Measurements from ENCODE around the gene RALB. TPM values are rescaled to one million over a fixed set of nuclear protein-coding genes. Genes with fewer than 3 reads are reported as not detected.

Gene RALB
- total RNA-seq, 2 donors from 2014 or later: 37.1 to 45.8 TPM

DNA sequence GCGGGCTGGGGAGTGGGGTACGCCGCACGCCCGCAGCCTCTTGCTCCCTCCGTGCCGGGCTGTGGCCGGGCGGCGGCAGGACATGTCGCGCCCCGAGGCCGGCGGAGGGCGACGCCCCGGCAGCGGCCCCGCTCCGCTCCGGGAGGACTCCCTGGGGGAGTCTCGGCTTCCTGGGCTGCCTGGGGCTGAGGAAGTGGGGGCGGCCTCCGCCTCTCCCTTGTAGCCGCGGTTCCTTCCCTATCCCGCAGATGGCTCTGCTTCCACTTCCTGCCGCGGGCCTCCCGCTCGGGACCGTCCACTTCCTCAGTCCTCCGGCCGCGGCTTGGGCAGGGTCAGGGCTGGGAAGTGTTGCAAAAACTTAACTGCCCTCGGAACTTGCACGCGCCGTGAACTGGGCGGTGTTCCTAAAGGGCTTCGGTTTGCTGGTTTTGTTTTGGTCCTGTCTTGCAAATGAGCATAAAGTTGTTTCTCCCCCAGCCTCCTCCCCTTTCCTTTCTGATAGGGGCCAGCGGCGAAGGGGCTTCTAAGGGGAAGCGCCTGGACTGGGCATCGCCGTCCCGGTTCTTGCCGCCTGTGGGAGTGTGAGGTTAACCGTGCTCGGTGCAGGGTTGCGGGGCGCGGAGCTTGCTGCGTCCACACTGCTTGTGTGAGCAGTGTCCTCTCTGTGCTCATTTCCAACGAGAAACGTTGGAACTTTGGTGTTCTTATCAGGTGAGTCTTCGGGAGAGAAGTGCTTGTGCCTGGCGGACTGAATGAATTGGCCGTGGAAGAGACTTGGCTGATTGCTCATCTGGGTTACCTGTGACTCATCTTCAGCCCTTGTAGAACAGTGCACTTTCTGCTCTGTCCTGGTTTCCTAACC lies 600 bp downstream of the RALB start:
- Histone ChIP-seq H3K9ac (ENCODE audit: extremely low read depth, low read length, poor library complexity, severe bottlenecking) (peak overlapping the region; percentile 60), H3K27ac (ENCODE audit: low read depth, low read length) (peak overlapping the region; percentile 48), H3K36me3 (ENCODE audit: control insufficient read depth, insufficient read depth, low read length) (peaks cover 9% of the 10 kb centered on the region), H3K4me1 (ENCODE audit: control insufficient read depth, insufficient read depth, low read length) (no peaks in the 10 kb centered on the region), H3K27me3 (ENCODE audit: control insufficient read depth, insufficient read depth, low read length, poor library complexity, severe bottlenecking) (peaks cover 27% of the 10 kb centered on the region), H3K4me3 (ENCODE audit: low read length) (peak overlapping the region; percentile 88), H3K9me3 (ENCODE audit: control insufficient read depth, low read length) (peaks cover 28% of the 10 kb centered on the region)
- peaks cover 52% of the 10 kb centered on the region for H3K27me3 Mint-ChIP-seq (ENCODE audit: insufficient read depth)
- H3K4me1 Mint-ChIP-seq: peaks cover 17% of the 10 kb centered on the region
- DNase-seq: peak; percentile 85
- TF ChIP-seq, protein P1, sequence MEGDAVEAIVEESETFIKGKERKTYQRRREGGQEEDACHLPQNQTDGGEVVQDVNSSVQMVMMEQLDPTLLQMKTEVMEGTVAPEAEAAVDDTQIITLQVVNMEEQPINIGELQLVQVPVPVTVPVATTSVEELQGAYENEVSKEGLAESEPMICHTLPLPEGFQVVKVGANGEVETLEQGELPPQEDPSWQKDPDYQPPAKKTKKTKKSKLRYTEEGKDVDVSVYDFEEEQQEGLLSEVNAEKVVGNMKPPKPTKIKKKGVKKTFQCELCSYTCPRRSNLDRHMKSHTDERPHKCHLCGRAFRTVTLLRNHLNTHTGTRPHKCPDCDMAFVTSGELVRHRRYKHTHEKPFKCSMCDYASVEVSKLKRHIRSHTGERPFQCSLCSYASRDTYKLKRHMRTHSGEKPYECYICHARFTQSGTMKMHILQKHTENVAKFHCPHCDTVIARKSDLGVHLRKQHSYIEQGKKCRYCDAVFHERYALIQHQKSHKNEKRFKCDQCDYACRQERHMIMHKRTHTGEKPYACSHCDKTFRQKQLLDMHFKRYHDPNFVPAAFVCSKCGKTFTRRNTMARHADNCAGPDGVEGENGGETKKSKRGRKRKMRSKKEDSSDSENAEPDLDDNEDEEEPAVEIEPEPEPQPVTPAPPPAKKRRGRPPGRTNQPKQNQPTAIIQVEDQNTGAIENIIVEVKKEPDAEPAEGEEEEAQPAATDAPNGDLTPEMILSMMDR (conservative IDR thresholded peaks at IDR 0.05): peak; percentile 54
- peak overlapping the region; percentile 86 for H3K27ac Mint-ChIP-seq
- peak overlapping the region; percentile 88 for H3K4me3 Mint-ChIP-seq
- WGBS, 2 experiments (ENCODE audit: insufficient coverage in 1 of 2, insufficient read length in 1 of 2): 1 to 2% methylated on average over 15 to 60 of the region's 60 CpGs
- peaks cover 27% of the 10 kb centered on the region for H3K36me3 Mint-ChIP-seq (ENCODE audit: low read depth)
- peaks cover 22% of the 10 kb centered on the region for H3K9me3 Mint-ChIP-seq

DNA sequence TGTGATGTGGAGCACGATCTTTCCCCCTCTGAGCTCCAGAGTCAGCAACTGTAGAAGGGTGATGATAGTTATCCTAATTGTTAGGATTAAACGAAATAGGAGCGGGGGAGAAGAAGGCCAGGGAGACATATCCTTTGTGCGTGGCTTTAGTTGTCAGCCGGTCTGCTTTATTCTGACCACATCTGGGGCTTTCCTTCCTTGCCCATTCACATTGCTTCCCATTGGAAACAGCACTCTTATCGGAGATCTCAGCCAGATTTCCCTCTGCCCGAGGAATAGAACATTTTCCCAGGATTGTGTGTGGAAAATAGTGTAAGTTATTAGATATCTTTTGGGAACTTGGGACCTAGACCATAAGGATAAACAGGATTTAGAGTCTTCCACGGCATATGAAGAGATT lies 1.5 kb downstream of the RALB start:
- peak overlapping the region; percentile 60 for H3K9ac ChIP-seq (ENCODE audit: extremely low read depth, low read length, poor library complexity, severe bottlenecking)
- TF ChIP-seq, protein P1 (conservative IDR thresholded peaks at IDR 0.05): no peak
- peaks cover 12% of the 10 kb centered on the region for H3K36me3 ChIP-seq (ENCODE audit: control insufficient read depth, insufficient read depth, low read length)
- peaks cover 27% of the 10 kb centered on the region for H3K27me3 ChIP-seq (ENCODE audit: control insufficient read depth, insufficient read depth, low read length, poor library complexity, severe bottlenecking)
- Mint-ChIP-seq H3K36me3 (ENCODE audit: low read depth) (peaks cover 35% of the 10 kb centered on the region), H3K9me3 (peaks cover 31% of the 10 kb centered on the region), H3K4me1 (peaks cover 14% of the 10 kb centered on the region), H3K4me3 (peak overlapping the region; percentile 88), H3K27ac (no peak overlapping the region), H3K27me3 (ENCODE audit: insufficient read depth) (peaks cover 45% of the 10 kb centered on the region)
- no peak for DNase-seq
- no peak overlapping the region for H3K27ac ChIP-seq (ENCODE audit: low read depth, low read length)
- peak overlapping the region; percentile 88 for H3K4me3 ChIP-seq (ENCODE audit: low read length)
- WGBS, 2 experiments (ENCODE audit: insufficient coverage in 1 of 2, insufficient read length in 1 of 2): 88 to 91% methylated on average over 5 to 8 of the region's 8 CpGs
- H3K9me3 ChIP-seq (ENCODE audit: control insufficient read depth, low read length): peaks cover 33% of the 10 kb centered on the region
- no peaks in the 10 kb centered on the region for H3K4me1 ChIP-seq (ENCODE audit: control insufficient read depth, insufficient read depth, low read length)

DNA sequence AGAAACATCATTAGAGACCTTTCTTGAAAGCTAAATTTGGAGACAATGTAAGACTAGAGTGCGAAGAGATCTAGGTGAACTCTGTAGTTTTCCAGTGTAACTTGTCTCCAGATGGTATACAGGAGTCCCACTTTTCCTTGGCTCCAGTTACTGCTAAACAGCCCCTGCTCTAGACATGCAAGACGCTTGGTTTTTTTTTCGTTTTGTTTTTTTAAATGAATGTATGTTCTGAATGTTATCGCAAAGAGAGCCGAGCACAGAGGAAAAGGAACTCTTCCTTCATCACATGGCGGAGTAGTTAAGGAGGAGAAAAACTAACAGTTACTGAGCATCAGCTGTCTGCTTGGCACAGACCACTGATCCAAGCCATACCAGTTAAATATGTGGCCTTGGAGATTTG lies 2.4 kb downstream of the RALB start:
- 96 to 98% methylated on average over 6 of the region's 6 CpGs for WGBS, 2 experiments (ENCODE audit: insufficient coverage in 1 of 2, insufficient read length in 1 of 2)
- Mint-ChIP-seq H3K9me3 (peaks cover 34% of the 10 kb centered on the region), H3K4me3 (no peak overlapping the region), H3K27me3 (ENCODE audit: insufficient read depth) (peaks cover 37% of the 10 kb centered on the region), H3K4me1 (peaks cover 14% of the 10 kb centered on the region), H3K27ac (no peak overlapping the region), H3K36me3 (ENCODE audit: low read depth) (peaks cover 38% of the 10 kb centered on the region)
- Histone ChIP-seq H3K36me3 (ENCODE audit: control insufficient read depth, insufficient read depth, low read length) (peaks cover 12% of the 10 kb centered on the region), H3K27ac (ENCODE audit: low read depth, low read length) (no peak overlapping the region), H3K4me1 (ENCODE audit: control insufficient read depth, insufficient read depth, low read length) (no peaks in the 10 kb centered on the region), H3K27me3 (ENCODE audit: control insufficient read depth, insufficient read depth, low read length, poor library complexity, severe bottlenecking) (peaks cover 18% of the 10 kb centered on the region), H3K9ac (ENCODE audit: extremely low read depth, low read length, poor library complexity, severe bottlenecking) (no peak overlapping the region), H3K4me3 (ENCODE audit: low read length) (peak overlapping the region; percentile 88), H3K9me3 (ENCODE audit: control insufficient read depth, low read length) (peaks cover 34% of the 10 kb centered on the region)
- no peak for DNase-seq
- TF ChIP-seq, protein P1 (conservative IDR thresholded peaks at IDR 0.05): no peak
